ENCODE measurements around the gene LRMDA.

Gene LRMDA

DNA sequence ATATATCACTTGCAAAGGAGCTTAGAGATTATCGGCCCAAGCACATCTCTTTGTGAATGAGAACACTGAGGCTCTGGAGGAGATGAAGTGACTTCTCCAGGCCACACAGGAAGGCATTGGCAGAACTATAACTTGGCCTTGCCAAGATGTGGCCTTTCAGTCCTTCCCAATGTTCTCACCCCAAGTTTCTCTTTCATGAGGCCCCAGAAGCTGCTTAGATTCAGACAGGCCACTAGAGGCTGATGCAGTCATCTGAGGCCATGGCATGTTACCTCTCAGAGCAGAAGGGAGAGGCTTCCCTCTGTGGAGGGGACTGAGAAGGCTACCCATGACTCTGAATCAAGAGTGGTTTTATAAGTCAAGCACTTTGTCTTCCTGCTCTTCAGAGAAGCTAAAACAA is 1003.7 kb downstream of the LRMDA start:
- Histone ChIP-seq H3K4me3 (ENCODE audit: low read length, poor library complexity, severe bottlenecking) (no peak overlapping the region), H3K4me1 (ENCODE audit: insufficient read depth, low read length, poor library complexity, severe bottlenecking) (peaks cover 11% of the 10 kb centered on the region), H3K79me2 (ENCODE audit: insufficient read depth, low read length) (no peaks in the 10 kb centered on the region), H4K20me1 (ENCODE audit: insufficient read depth, low read length, poor library complexity, severe bottlenecking) (no peaks in the 10 kb centered on the region), H3K9me2 (replicated peaks; ENCODE audit: low read depth, low read length) (no peaks in the 10 kb centered on the region), H3K4me2 (ENCODE audit: low read depth, low read length, poor library complexity, severe bottlenecking) (no peak overlapping the region), H3K36me3 (ENCODE audit: insufficient read depth, low read length) (no peaks in the 10 kb centered on the region), H2AFZ (ENCODE audit: low read length) (no peak overlapping the region), H3K9ac (ENCODE audit: low read depth, low read length, poor library complexity, severe bottlenecking) (no peak overlapping the region), H3K9me3 (ENCODE audit: insufficient read depth, low read depth, low read length) (no peaks in the 10 kb centered on the region), H3F3A (ENCODE audit: low read depth) (no peaks in the 10 kb centered on the region), H3K27me3 (ENCODE audit: insufficient read depth, low read length, poor library complexity, severe bottlenecking) (no peaks in the 10 kb centered on the region)
- no peak for TF ChIP-seq EZH2phosphoT487 (IDR thresholded peaks at IDR 0.05; ENCODE audit: borderline replicate concordance)
- TF ChIP-seq, protein P1, sequence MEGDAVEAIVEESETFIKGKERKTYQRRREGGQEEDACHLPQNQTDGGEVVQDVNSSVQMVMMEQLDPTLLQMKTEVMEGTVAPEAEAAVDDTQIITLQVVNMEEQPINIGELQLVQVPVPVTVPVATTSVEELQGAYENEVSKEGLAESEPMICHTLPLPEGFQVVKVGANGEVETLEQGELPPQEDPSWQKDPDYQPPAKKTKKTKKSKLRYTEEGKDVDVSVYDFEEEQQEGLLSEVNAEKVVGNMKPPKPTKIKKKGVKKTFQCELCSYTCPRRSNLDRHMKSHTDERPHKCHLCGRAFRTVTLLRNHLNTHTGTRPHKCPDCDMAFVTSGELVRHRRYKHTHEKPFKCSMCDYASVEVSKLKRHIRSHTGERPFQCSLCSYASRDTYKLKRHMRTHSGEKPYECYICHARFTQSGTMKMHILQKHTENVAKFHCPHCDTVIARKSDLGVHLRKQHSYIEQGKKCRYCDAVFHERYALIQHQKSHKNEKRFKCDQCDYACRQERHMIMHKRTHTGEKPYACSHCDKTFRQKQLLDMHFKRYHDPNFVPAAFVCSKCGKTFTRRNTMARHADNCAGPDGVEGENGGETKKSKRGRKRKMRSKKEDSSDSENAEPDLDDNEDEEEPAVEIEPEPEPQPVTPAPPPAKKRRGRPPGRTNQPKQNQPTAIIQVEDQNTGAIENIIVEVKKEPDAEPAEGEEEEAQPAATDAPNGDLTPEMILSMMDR (conservative IDR thresholded peaks at IDR 0.05; ENCODE audit: low read length) = peak; percentile 60

GRCh38 chr10:76436401-76436811 is 1005.0 kb downstream of the LRMDA start:
- no peak for TF ChIP-seq EZH2phosphoT487 (IDR thresholded peaks at IDR 0.05; ENCODE audit: borderline replicate concordance)
- TF ChIP-seq, protein P1 (conservative IDR thresholded peaks at IDR 0.05; ENCODE audit: low read length) = no peak
- Histone ChIP-seq H3K36me3 (ENCODE audit: insufficient read depth, low read length) (no peaks in the 10 kb centered on the region), H3K27me3 (ENCODE audit: insufficient read depth, low read length, poor library complexity, severe bottlenecking) (no peaks in the 10 kb centered on the region), H3K4me1 (ENCODE audit: insufficient read depth, low read length, poor library complexity, severe bottlenecking) (peaks cover 5% of the 10 kb centered on the region), H3K9me3 (ENCODE audit: insufficient read depth, low read depth, low read length) (no peaks in the 10 kb centered on the region), H3K4me3 (ENCODE audit: low read length, poor library complexity, severe bottlenecking) (no peak overlapping the region), H2AFZ (ENCODE audit: low read length) (no peak overlapping the region), H3K9ac (ENCODE audit: low read depth, low read length, poor library complexity, severe bottlenecking) (no peak overlapping the region), H3K4me2 (ENCODE audit: low read depth, low read length, poor library complexity, severe bottlenecking) (no peak overlapping the region), H3K79me2 (ENCODE audit: insufficient read depth, low read length) (no peaks in the 10 kb centered on the region), H4K20me1 (ENCODE audit: insufficient read depth, low read length, poor library complexity, severe bottlenecking) (no peaks in the 10 kb centered on the region), H3K9me2 (replicated peaks; ENCODE audit: low read depth, low read length) (no peaks in the 10 kb centered on the region), H3F3A (ENCODE audit: low read depth) (no peaks in the 10 kb centered on the region)

DNA sequence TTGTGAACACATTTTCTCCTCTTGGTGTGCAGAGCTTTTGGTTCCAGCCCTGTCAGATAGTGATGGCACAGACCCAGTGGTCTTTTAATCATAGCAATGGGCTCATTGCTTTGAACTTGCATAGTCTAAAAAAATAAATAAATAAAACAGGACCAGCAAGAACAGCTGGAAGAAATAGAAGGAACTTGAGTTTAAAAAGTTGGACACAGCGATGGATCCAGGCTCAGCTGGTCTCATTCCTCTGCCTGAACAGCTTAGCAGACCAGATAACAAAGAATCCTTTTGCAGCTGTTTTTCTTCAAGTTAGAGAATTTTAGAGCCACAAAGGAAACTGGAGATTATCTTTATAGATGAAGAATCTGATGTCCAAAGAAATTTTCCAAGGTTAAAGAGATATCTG is 1005.6 kb downstream of the LRMDA start:
- Histone ChIP-seq H4K20me1 (ENCODE audit: insufficient read depth, low read length, poor library complexity, severe bottlenecking) (no peaks in the 10 kb centered on the region), H3K4me1 (ENCODE audit: insufficient read depth, low read length, poor library complexity, severe bottlenecking) (peaks cover 5% of the 10 kb centered on the region), H3K4me3 (ENCODE audit: low read length, poor library complexity, severe bottlenecking) (no peak overlapping the region), H3K36me3 (ENCODE audit: insufficient read depth, low read length) (no peaks in the 10 kb centered on the region), H3K9me2 (replicated peaks; ENCODE audit: low read depth, low read length) (no peaks in the 10 kb centered on the region), H3K79me2 (ENCODE audit: insufficient read depth, low read length) (no peaks in the 10 kb centered on the region), H3K27me3 (ENCODE audit: insufficient read depth, low read length, poor library complexity, severe bottlenecking) (no peaks in the 10 kb centered on the region), H3F3A (ENCODE audit: low read depth) (no peaks in the 10 kb centered on the region), H3K9me3 (ENCODE audit: insufficient read depth, low read depth, low read length) (no peaks in the 10 kb centered on the region), H2AFZ (ENCODE audit: low read length) (no peak overlapping the region), H3K4me2 (ENCODE audit: low read depth, low read length, poor library complexity, severe bottlenecking) (no peak overlapping the region), H3K9ac (ENCODE audit: low read depth, low read length, poor library complexity, severe bottlenecking) (no peak overlapping the region)
- TF ChIP-seq, protein P1 (conservative IDR thresholded peaks at IDR 0.05; ENCODE audit: low read length) = no peak
- no peak for TF ChIP-seq EZH2phosphoT487 (IDR thresholded peaks at IDR 0.05; ENCODE audit: borderline replicate concordance)

Data from Loucy (cell line).